OCI-LY7 (cell line): ENCODE results near the gene SF3A1.

Experiments
- EZH2phosphoT487 ChIP-seq: fragments of 200-600 bp; sonication (generic); IDR thresholded peaks from 2 replicates; pipeline ENCODE4 v1.6.1; 2018; ENCODE audit warnings: low read depth, borderline replicate concordance, mild to moderate bottlenecking, mixed run types, antibody characterized with exemption, low read length, moderate library complexity, mixed read lengths
- TF ChIP-seq, protein P1 (sequence below): fragments of 200-600 bp; sonication (generic); conservative IDR thresholded peaks from 2 replicates; pipeline ENCODE4 v1.5.1; 2014; ENCODE audit warnings: mild to moderate bottlenecking, antibody characterized with exemption, low read length, moderate library complexity, mixed read lengths

- TF ChIP-seq, protein P1, sequence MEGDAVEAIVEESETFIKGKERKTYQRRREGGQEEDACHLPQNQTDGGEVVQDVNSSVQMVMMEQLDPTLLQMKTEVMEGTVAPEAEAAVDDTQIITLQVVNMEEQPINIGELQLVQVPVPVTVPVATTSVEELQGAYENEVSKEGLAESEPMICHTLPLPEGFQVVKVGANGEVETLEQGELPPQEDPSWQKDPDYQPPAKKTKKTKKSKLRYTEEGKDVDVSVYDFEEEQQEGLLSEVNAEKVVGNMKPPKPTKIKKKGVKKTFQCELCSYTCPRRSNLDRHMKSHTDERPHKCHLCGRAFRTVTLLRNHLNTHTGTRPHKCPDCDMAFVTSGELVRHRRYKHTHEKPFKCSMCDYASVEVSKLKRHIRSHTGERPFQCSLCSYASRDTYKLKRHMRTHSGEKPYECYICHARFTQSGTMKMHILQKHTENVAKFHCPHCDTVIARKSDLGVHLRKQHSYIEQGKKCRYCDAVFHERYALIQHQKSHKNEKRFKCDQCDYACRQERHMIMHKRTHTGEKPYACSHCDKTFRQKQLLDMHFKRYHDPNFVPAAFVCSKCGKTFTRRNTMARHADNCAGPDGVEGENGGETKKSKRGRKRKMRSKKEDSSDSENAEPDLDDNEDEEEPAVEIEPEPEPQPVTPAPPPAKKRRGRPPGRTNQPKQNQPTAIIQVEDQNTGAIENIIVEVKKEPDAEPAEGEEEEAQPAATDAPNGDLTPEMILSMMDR, result no peak
- TF ChIP-seq EZH2phosphoT487, result no peak
Measured at GRCh38 chr22:30375312-30375849, 18.7 kb upstream of the SF3A1 start.
